Measurements from ENCODE around the gene NDUFAF3. TPM values are rescaled to one million over a fixed set of nuclear protein-coding genes. Genes with fewer than 3 reads are reported as not detected.
A peak's percentile ranks its signal among the peaks of the same experiment; 100 is the strongest.

NDUFAF3 gene
- total and polyA plus RNA-seq, 9 donors, result 43.2 to 132 (median 89.8) TPM

GRCh38 chr3:49004352-49005302 lies 17.3 kb upstream of the NDUFAF3 start:
- peak in 4 of 5 donors; percentile 58 to 68 (median 64) for DNase-seq
- no peak overlapping the region for H3K27ac ChIP-seq
- H3K9me3 ChIP-seq, result no peaks in the 10 kb centered on the region
- H3K27me3 ChIP-seq, result no peaks in the 10 kb centered on the region
- H3K4me3 ChIP-seq, result no peak overlapping the region
- intact Hi-C loops (cut with DNase I), result no loop called here
- no peaks in the 10 kb centered on the region for H3K36me3 ChIP-seq
- H3K4me1 ChIP-seq (ENCODE audit: insufficient read depth), result peaks cover 6% of the 10 kb centered on the region
- TF ChIP-seq CTCF (IDR thresholded peaks at IDR 0.05), result no peak
- TF ChIP-seq POLR2A (IDR thresholded peaks at IDR 0.05), result no peak
- no peak for TF ChIP-seq EP300 (IDR thresholded peaks at IDR 0.05)
- WGBS, 3 donors, result 86 to 90% (median 86%) methylated on average over 16 of the region's 16 CpGs

GRCh38 chr3:49005303-49005680 lies 16.6 kb upstream of the NDUFAF3 start:
- Histone ChIP-seq H3K9me3 (no peaks in the 10 kb centered on the region), H3K36me3 (no peaks in the 10 kb centered on the region), H3K4me3 (no peak overlapping the region), H3K4me1 (ENCODE audit: insufficient read depth) (peaks cover 6% of the 10 kb centered on the region), H3K27ac (peak overlapping the region in 1 of 2 donors; percentile 91), H3K27me3 (no peaks in the 10 kb centered on the region)
- intact Hi-C loops (cut with DNase I), result no loop called here
- TF ChIP-seq POLR2A (IDR thresholded peaks at IDR 0.05) (no peak), EP300 (IDR thresholded peaks at IDR 0.05) (no peak), CTCF (IDR thresholded peaks at IDR 0.05) (no peak)
- 98 to 99% (median 98%) methylated on average over 3 of the region's 3 CpGs for WGBS, 3 donors
- no peak for DNase-seq

GRCh38 chr3:49005998-49006397 lies 15.9 kb upstream of the NDUFAF3 start:
- DNase-seq, result peak in 1 of 5 donors; percentile 53
- H3K27me3 ChIP-seq, result no peaks in the 10 kb centered on the region
- peaks cover 6% of the 10 kb centered on the region for H3K4me1 ChIP-seq (ENCODE audit: insufficient read depth)
- H3K27ac ChIP-seq, result peak overlapping the region; percentile 91 to 97
- TF ChIP-seq EP300 (IDR thresholded peaks at IDR 0.05) (no peak), CTCF (IDR thresholded peaks at IDR 0.05) (no peak), POLR2A (IDR thresholded peaks at IDR 0.05) (no peak)
- intact Hi-C loops (cut with DNase I), result loop anchor here in 1 of 4 donors (2.0 kb wide), 1 partner anchor 15 kb away; the partner anchor contains the start of gene P4HTM
- H3K9me3 ChIP-seq, result no peaks in the 10 kb centered on the region
- H3K36me3 ChIP-seq, result no peaks in the 10 kb centered on the region
- WGBS, 3 donors, result 93 to 98% (median 96%) methylated on average over 5 of the region's 5 CpGs
- no peak overlapping the region for H3K4me3 ChIP-seq

GRCh38 chr3:49006408-49007067 lies 15.4 kb upstream of the NDUFAF3 start:
- TF ChIP-seq POLR2A (IDR thresholded peaks at IDR 0.05), result no peak
- no peak for TF ChIP-seq EP300 (IDR thresholded peaks at IDR 0.05)
- no peak for TF ChIP-seq CTCF (IDR thresholded peaks at IDR 0.05)
- intact Hi-C loops (cut with DNase I), result loop anchor here in 1 of 4 donors (2.0 kb wide), 1 partner anchor 16 kb away; the partner anchor contains the start of gene P4HTM
- no peaks in the 10 kb centered on the region for H3K27me3 ChIP-seq

More at GRCh38 chr3:49006408-49007067, 15.4 kb upstream of the NDUFAF3 start:
- H3K4me3 ChIP-seq, result peak overlapping the region; percentile 69
- H3K4me1 ChIP-seq (ENCODE audit: insufficient read depth), result peaks cover 6% of the 10 kb centered on the region
- H3K36me3 ChIP-seq, result no peaks in the 10 kb centered on the region
- DNase-seq, result peak; percentile 69 to 82 (median 77)
- no peaks in the 10 kb centered on the region for H3K9me3 ChIP-seq
- peak overlapping the region; percentile 91 to 97 for H3K27ac ChIP-seq
- 0% methylated on average over 24 to 32 of the region's 32 CpGs for WGBS, 3 donors
